Left renal pelvis (tissue), 4 donors: ENCODE results near the gene YIPF7. TPM values are rescaled to one million over a fixed set of nuclear protein-coding genes. Genes with fewer than 3 reads are reported as not detected.

ENCODE experiments used
- DNase-seq, 4 donors: peaks; one replicate each; pipeline ENCODE4 v3.0.0-alpha.2; 2013; ENCODE audit warnings: low read depth in 4 of 4, low spot score in 3 of 4
- polyA plus RNA-seq, 4 donors: library from polyadenylated mRNA; unstranded; fragments of 120-200 nt; gene quantifications; one replicate each; pipeline ENCODE4 v1.2.1, GENCODE V29; 2013; ENCODE audit not compliant: insufficient read length in 4 of 4

YIPF7 gene
- polyA plus RNA-seq, 4 donors = 0.19 to 0.60 (median 0.32) TPM

GRCh38 chr4:44629280-44629866 is 22.1 kb downstream of the YIPF7 start:
- peak; percentile 4 to 24 (median 12) for DNase-seq

- no peak for DNase-seq
Observed at GRCh38 chr4:44623676-44624075, 27.7 kb downstream of the YIPF7 start.

DNA sequence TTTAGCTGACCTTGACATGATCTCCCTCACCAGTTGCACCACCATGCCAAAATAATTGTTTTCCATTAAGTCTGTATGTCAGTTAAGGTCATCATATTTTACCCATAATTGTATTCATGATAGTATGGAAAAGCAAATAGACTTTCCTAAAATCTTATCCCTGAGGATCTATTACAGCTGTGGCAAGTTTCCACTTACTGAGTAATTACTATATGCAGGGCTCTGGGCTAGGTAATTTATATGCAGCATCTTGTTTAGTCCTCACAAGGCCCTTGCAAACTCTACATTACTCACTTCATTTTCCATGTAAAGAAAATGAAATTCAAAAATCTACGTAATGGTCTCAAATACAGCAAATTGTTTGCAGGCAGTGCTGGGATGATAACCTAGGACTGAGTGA is 34.8 kb downstream of the YIPF7 start:
- DNase-seq = no peak

GRCh38 chr4:44583393-44583792 is 68.0 kb downstream of the YIPF7 start:
- no peak for DNase-seq

DNA sequence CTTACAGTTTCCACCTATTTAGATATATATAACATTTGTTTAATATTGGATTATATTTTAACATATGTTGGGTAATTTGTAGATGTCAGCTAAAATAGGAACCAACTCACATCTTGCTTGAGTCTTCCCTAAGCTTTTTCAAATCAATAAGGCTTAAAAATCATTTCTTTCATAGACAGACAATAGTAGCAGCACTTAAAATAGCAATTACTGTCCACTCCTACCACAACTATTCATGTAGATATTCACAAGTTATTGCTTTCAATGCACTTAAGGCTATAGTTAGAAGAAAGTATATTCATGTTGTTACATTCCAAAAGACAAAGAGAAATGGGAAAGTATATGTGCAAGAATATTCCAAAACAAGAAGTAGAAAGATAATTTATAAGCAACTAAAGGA is 71.2 kb downstream of the YIPF7 start:
- no peak for DNase-seq

DNA sequence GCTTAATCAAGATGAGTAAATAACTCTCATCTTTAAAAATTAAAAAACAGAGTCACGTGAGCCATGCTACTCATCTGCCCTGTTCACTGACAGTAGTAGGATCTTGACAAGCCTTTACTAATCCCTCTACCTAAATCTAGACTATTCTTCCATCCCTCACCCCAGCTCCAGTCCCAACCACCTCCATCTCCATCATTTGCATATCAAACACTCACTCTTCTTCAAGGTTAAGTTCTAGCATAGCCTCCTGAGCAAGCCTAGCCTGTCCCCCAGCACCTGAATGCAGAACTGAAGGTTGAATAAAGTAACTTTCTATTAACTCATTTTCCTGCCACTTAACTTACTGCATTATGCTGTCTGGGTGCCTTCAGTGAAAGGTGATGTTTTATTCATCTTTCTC is 72.5 kb downstream of the YIPF7 start:
- DNase-seq = no peak

Other genes starting within 250 kb of the YIPF7 start
- gene KCTD8, start 202.8 kb downstream of the YIPF7 start, polyA plus RNA-seq = 1 to 10 TPM in 3 of 4 donors, under 1 TPM in 1; 0.46 to 4.4 (median 4.0) TPM
- 10 to 100 TPM; 20.3 to 36.5 (median 30.1) TPM for gene GUF1, start 26.8 kb upstream of the YIPF7 start, polyA plus RNA-seq
- 10 to 100 TPM; 24.4 to 37.2 (median 32.5) TPM for gene GNPDA2, start 74.9 kb upstream of the YIPF7 start, polyA plus RNA-seq